Peyer's patch (tissue), 4 donors: ENCODE measurements around the gene ADH1A.

Experiments used
- POLR2A ChIP-seq, 2 donors: fragments of 450-650 bp; IDR thresholded peaks; one replicate each; pipeline ENCODE4 v1.5.1; 2017; ENCODE audit warnings: antibody characterized with exemption in 2 of 2, mild to moderate bottlenecking in 2 of 2, moderate library complexity in 2 of 2
- TF ChIP-seq, protein P1 (sequence below), 6 experiments: fragments of 450-650 bp in 4 of 6; fragments of 200-600 bp in 2 of 6; sonication (generic) in 1 of 6; IDR thresholded peaks; one replicate each; pipeline ENCODE4 v1.5.1; 2017 to 2019; ENCODE audit warnings: antibody characterized with exemption in 6 of 6, mild to moderate bottlenecking in 3 of 6, moderate library complexity in 1 of 6

DNA sequence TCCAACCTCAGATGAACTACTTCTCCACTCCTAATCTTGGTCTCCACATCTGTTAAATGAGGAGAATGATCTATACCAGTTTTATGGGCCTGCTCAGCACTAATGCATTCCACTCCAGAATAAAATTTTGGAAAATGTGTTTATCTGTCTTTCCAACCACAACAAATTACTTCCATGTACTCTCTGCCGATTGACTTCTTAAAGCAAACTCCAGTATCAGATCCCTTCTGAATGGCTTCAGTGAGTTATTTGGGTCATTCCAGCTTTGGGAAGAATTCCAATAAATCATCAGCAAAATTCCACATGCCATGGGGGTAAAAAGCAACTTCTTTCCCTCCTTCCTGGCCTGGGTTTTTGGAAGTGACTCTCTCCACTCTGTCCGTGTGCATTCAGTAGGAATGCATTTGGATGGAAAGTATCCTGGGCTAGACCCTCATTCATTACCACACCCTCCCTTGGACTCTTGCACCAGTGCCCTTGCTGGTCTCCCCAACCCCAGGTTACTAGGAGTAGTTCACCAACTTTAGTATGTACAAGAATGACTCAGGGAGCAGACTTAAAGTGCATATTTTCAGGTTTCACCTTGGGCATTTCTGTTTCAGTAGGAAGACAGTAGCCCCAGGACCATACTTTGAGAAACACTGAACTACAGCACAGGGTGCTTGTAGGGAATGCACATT is 56.3 kb downstream of the ADH1A start:
- TF ChIP-seq, protein P1, sequence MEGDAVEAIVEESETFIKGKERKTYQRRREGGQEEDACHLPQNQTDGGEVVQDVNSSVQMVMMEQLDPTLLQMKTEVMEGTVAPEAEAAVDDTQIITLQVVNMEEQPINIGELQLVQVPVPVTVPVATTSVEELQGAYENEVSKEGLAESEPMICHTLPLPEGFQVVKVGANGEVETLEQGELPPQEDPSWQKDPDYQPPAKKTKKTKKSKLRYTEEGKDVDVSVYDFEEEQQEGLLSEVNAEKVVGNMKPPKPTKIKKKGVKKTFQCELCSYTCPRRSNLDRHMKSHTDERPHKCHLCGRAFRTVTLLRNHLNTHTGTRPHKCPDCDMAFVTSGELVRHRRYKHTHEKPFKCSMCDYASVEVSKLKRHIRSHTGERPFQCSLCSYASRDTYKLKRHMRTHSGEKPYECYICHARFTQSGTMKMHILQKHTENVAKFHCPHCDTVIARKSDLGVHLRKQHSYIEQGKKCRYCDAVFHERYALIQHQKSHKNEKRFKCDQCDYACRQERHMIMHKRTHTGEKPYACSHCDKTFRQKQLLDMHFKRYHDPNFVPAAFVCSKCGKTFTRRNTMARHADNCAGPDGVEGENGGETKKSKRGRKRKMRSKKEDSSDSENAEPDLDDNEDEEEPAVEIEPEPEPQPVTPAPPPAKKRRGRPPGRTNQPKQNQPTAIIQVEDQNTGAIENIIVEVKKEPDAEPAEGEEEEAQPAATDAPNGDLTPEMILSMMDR (IDR thresholded peaks at IDR 0.05), result no peak
- no peak for TF ChIP-seq POLR2A (IDR thresholded peaks at IDR 0.05)
